GM15510 (cell line): ENCODE measurements around the gene KAT6B.

ENCODE experiments used
- POLR2A ChIP-seq: IDR thresholded peaks from 3 replicates; pipeline ENCODE4 v1.6.1; 2011; ENCODE audit warnings: borderline replicate concordance; ENCODE audit not compliant: insufficient read length; ENCODE audit errors: extremely low read depth

The KAT6B gene

GRCh38 chr10:75009426-75009825 lies 183.0 kb downstream of the KAT6B start:
- no peak for TF ChIP-seq POLR2A

GRCh38 chr10:75010373-75010772 lies 184.0 kb downstream of the KAT6B start:
- no peak for TF ChIP-seq POLR2A

- TF ChIP-seq POLR2A: no peak
Measured at GRCh38 chr10:75011221-75011620, 184.8 kb downstream of the KAT6B start.

DNA sequence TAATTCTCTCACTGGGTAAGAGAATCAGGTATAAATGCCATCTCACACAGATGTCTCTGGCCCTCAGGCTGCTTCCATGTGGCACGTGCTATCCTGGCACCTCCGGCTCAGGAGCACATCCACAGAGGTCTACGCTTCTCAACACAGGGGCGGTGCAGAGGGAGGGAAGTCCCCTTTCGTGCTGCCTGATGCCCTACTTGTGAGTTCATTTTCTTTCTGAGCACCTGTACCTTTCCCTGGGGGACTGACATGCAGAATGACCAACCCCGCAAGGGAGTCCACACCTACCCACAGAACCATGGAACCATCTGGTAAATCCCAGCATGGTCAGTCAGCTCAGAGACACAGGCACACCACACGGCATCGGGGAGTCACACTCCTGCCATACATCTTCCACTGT lies 186.1 kb downstream of the KAT6B start:
- no peak for TF ChIP-seq POLR2A

- no peak for TF ChIP-seq POLR2A
Measured at GRCh38 chr10:75013007-75013406, 186.6 kb downstream of the KAT6B start.

DNA sequence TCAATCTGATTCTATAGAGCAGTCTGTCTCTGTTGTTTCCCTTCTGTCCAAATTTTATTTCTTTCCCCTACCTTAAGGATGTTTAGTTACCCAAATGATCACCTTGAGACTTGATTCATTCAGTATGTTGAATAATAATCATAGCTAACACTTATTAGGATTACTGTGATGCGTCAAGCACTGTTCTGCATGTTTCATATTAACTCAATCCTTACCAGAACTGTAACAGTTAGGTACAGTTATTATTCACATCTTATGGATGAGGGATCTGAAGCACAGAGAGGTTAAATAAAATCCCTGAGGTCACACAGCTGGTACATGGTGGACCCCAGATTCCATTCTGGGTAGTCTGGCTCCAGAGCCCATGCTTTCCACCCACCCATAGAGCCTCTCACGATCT lies 187.1 kb downstream of the KAT6B start:
- TF ChIP-seq POLR2A: no peak

DNA sequence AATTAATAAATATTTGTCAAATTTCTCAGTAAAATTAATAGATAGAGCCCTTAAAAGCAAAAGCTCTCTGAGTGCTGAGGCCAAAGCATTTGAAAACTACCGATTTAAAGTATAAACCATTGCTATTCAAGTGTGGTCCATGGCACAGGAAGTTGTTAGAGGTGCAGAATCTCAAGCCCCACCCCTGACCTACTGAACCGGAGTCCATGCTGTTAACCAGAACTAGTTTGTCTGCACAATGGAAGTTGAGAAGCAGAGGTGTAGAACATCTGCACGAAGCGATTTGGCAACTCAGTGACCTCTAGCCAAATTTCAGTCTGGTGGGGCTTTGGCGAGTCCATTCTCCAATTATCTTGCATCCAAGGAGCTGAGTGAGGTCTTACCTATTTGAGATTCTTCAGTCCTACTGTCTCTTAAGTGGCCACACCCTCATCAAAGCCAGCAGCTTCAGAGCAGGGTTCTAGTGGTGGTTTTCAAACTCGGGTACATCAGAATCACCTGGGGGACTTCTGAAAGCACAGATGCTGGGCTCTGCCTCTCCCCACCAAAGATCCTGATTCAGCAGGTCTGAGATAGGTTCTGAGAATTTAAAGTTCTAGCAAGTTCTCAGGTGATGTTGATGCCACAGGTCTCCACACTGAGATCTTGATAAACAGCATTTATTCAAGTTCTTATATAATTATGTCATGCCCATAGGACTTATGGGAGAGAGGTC lies 188.3 kb downstream of the KAT6B start:
- TF ChIP-seq POLR2A: no peak

- TF ChIP-seq POLR2A: no peak
Measured at GRCh38 chr10:75015442-75015841, 189.0 kb downstream of the KAT6B start.

DNA sequence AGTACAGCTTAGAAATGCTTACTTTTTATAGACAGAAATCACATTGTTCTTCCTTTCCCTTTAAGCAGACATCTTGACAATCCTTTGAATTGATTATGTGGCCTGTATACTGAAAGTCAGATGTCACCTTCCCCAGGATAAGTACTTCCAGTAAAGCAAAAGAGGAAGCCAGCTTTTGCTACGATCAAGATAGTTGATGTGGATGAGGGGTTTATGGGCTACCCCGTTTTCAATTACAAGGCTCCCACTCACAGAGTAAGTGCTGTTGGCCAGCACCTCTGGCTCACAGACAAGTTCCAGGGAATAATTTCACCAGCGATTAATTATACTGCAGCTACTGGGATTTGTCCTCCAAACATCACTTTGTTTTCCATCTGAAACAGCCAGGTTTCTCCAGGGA lies 189.9 kb downstream of the KAT6B start:
- no peak for TF ChIP-seq POLR2A

DNA sequence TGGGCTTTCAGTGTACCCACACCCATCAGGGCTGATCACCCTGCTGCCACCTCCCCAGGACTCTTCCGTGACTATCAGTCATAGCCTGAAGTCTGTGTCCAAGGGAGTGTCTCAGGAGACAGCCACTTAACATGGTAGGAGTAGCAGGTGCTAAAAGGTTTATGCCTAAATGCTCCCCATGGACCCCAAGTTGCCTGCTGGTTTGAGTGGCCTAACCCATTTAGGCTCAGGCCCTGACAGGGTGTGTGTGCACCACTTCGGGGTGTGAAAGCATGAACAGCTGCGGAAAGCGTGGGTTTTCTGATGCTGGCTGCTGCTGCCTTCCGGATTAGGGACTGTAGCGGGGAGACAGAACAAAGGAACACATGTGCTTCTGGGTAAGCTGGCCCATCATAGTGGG lies 191.9 kb downstream of the KAT6B start:
- TF ChIP-seq POLR2A: no peak

- TF ChIP-seq POLR2A: no peak
Measured at GRCh38 chr10:75018686-75019307, 192.4 kb downstream of the KAT6B start.

GRCh38 chr10:75019370-75019769 lies 193.0 kb downstream of the KAT6B start:
- no peak for TF ChIP-seq POLR2A

GRCh38 chr10:75020168-75020567 lies 193.8 kb downstream of the KAT6B start:
- TF ChIP-seq POLR2A: no peak

DNA sequence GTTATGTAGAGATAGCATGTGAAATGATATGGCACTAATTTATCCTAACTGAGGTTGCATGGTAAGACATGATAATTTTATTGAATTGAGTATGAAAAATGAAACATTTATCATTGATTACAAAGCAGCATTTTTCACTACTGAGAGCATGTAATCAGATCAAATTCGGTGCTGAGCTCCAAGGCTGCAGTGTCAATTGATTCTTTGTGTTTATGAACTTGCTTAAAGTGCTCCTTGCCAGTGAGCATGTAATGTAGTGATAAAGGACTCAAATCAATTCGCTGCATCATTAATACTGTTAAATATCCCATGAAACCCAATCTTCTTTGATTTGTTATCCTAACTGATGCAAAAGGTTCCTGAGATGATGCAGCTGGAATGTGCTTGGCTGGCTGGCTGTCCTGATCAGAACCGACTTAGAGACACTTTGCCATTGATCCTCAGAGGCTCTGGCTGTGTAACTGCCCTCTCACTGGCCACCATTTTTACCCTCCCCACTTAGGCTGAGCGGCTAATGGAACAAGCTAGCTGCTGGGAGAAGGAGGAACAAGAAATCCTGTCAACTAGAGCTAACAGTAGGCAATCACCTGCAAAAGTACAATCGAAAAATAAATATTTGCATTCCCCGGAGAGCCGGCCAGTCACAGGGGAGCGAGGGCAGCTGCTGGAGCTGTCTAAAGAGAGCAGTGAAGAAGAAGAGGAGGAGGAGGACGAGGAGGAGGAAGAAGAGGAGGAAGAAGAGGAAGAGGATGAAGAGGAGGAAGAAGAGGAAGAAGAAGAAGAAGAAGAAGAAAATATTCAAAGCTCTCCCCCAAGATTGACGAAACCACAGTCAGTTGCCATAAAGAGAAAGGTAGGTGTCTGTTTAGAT lies 195.2 kb downstream of the KAT6B start:
- TF ChIP-seq POLR2A: no peak

GRCh38 chr10:75023074-75023473 lies 196.7 kb downstream of the KAT6B start:
- no peak for TF ChIP-seq POLR2A
